Measurements from ENCODE around the gene UBE3B. TPM values are rescaled to one million over a fixed set of nuclear protein-coding genes. Genes with fewer than 3 reads are reported as not detected.
"Not testable (repeated sequence)": the region's sequence is repeated elsewhere in the genome, so short reads cannot be mapped to it uniquely, and the experiment has no call there.

The UBE3B gene
- polyA plus RNA-seq, 1 donor (not counting 4 experiments of a cell fraction or from before 2014, with no cell fraction given): 27.1 TPM

DNA sequence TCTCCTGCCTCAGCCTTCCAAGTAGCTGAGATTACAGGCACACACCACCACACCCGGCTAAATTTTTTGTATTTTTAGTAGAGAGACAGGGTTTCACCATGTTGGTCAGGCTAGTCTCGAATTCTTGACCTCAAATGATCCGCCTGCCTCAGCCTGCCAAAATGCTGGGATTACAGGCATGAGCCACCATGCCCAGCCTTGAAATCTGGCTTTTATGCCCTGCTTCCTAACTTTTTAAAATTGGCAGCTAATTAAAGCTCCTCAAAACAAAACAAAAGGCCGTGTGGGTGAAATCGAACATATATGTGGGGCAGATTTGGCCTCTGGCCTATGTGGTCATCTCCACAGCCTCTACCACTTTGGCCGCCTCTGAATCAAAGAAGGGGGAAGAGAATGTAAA, 38.3 kb upstream of the UBE3B start:
- no peak overlapping the region for H3K4me3 ChIP-seq (ENCODE audit: control insufficient read depth in 2 of 3, extremely low read depth in 1 of 3, insufficient read depth in 2 of 3, low read depth in 1 of 3, low read length in 3 of 3)
- no peak for FAIRE-seq
- H3K4me1 ChIP-seq (ENCODE audit: control insufficient read depth, extremely low read depth, insufficient read depth, low read length): no peaks in the 10 kb centered on the region
- no peaks in the 10 kb centered on the region for H3K79me2 ChIP-seq (ENCODE audit: control insufficient read depth, insufficient read depth, low read length)
- H3K9me3 ChIP-seq (ENCODE audit: control insufficient read depth, low read depth, low read length): no peaks in the 10 kb centered on the region
- H4K20me1 ChIP-seq (ENCODE audit: control insufficient read depth, extremely low read depth, insufficient read depth, low read length): no peaks in the 10 kb centered on the region
- H3K36me3 ChIP-seq (ENCODE audit: control insufficient read depth in 2 of 2, extremely low read depth in 1 of 2, insufficient read depth in 2 of 2, low read length in 2 of 2): no peaks in the 10 kb centered on the region
- TF ChIP-seq EZH2 (IDR thresholded peaks at IDR 0.05; ENCODE audit: low read length) (no peak), CTCF (optimal IDR thresholded peaks at IDR 0.05 in 1 of 3, IDR thresholded peaks at IDR 0.05 in 1 of 3, conservative IDR thresholded peaks at IDR 0.05 in 1 of 3; ENCODE audit: extremely low read depth in 1 of 3, insufficient read depth in 2 of 3, low read length in 3 of 3) (no peak)
- no peaks in the 10 kb centered on the region for H3K9me1 ChIP-seq (ENCODE audit: control insufficient read depth, extremely low read depth, insufficient read depth, low read length)
- dilution Hi-C loops (cut with MboI; ENCODE audit: extremely low pct_ligation_motif_present, low sequenced_read_pairs): no loop called here
- no peak overlapping the region for H3K27ac ChIP-seq (ENCODE audit: control insufficient read depth, insufficient read depth, low read length)
- no peaks in the 10 kb centered on the region for H3K27me3 ChIP-seq (ENCODE audit: control insufficient read depth, extremely low read depth, insufficient read depth, low read length)
- no peak overlapping the region for H2AFZ ChIP-seq (ENCODE audit: control insufficient read depth, low read length)
- no peak for DNase-seq (ENCODE audit: low read depth, low spot score)
- no peak overlapping the region for H3K9ac ChIP-seq (ENCODE audit: control insufficient read depth, extremely low read depth, insufficient read depth, low read length)
- no peak overlapping the region for H3K4me2 ChIP-seq (ENCODE audit: control insufficient read depth, extremely low read depth, insufficient read depth, low read depth, low read length)

- H3K4me2 ChIP-seq (ENCODE audit: control insufficient read depth, extremely low read depth, insufficient read depth, low read depth, low read length); H3K9me3 ChIP-seq (ENCODE audit: control insufficient read depth, low read depth, low read length); H3K27ac ChIP-seq (ENCODE audit: control insufficient read depth, insufficient read depth, low read length); H3K79me2 ChIP-seq (ENCODE audit: control insufficient read depth, insufficient read depth, low read length); H3K4me1 ChIP-seq (ENCODE audit: control insufficient read depth, extremely low read depth, insufficient read depth, low read length); FAIRE-seq; H3K4me3 ChIP-seq (ENCODE audit: control insufficient read depth in 2 of 3, extremely low read depth in 1 of 3, insufficient read depth in 2 of 3, low read depth in 1 of 3, low read length in 3 of 3); H3K9ac ChIP-seq (ENCODE audit: control insufficient read depth, extremely low read depth, insufficient read depth, low read length); H4K20me1 ChIP-seq (ENCODE audit: control insufficient read depth, extremely low read depth, insufficient read depth, low read length); H3K9me1 ChIP-seq (ENCODE audit: control insufficient read depth, extremely low read depth, insufficient read depth, low read length); DNase-seq (ENCODE audit: low read depth, low spot score); H3K27me3 ChIP-seq (ENCODE audit: control insufficient read depth, extremely low read depth, insufficient read depth, low read length); dilution Hi-C loops (cut with MboI; ENCODE audit: extremely low pct_ligation_motif_present, low sequenced_read_pairs); H3K36me3 ChIP-seq (ENCODE audit: control insufficient read depth in 2 of 2, extremely low read depth in 1 of 2, insufficient read depth in 2 of 2, low read length in 2 of 2); H2AFZ ChIP-seq (ENCODE audit: control insufficient read depth, low read length): not testable (repeated sequence)
These were observed 37.5 kb upstream of the UBE3B start for GRCh38 chr12:109439951-109440350.

- H3K4me1 ChIP-seq (ENCODE audit: control insufficient read depth, extremely low read depth, insufficient read depth, low read length): no peaks in the 10 kb centered on the region
- no peak overlapping the region for H3K4me2 ChIP-seq (ENCODE audit: control insufficient read depth, extremely low read depth, insufficient read depth, low read depth, low read length)
- H3K4me3 ChIP-seq (ENCODE audit: control insufficient read depth in 2 of 3, extremely low read depth in 1 of 3, insufficient read depth in 2 of 3, low read depth in 1 of 3, low read length in 3 of 3): no peak overlapping the region
- no peak for TF ChIP-seq EZH2 (IDR thresholded peaks at IDR 0.05; ENCODE audit: low read length)
- no peak for TF ChIP-seq CTCF (optimal IDR thresholded peaks at IDR 0.05 in 1 of 3, IDR thresholded peaks at IDR 0.05 in 1 of 3, conservative IDR thresholded peaks at IDR 0.05 in 1 of 3; ENCODE audit: extremely low read depth in 1 of 3, insufficient read depth in 2 of 3, low read length in 3 of 3)
- H3K27me3 ChIP-seq (ENCODE audit: control insufficient read depth, extremely low read depth, insufficient read depth, low read length): no peaks in the 10 kb centered on the region
- no peak overlapping the region for H3K9ac ChIP-seq (ENCODE audit: control insufficient read depth, extremely low read depth, insufficient read depth, low read length)
- H3K27ac ChIP-seq (ENCODE audit: control insufficient read depth, insufficient read depth, low read length): no peak overlapping the region
- dilution Hi-C loops (cut with MboI; ENCODE audit: extremely low pct_ligation_motif_present, low sequenced_read_pairs): no loop called here
- DNase-seq (ENCODE audit: low read depth, low spot score): no peak
- H3K9me3 ChIP-seq (ENCODE audit: control insufficient read depth, low read depth, low read length): no peaks in the 10 kb centered on the region
- H3K36me3 ChIP-seq (ENCODE audit: control insufficient read depth in 2 of 2, extremely low read depth in 1 of 2, insufficient read depth in 2 of 2, low read length in 2 of 2): peaks cover 0 to 3% of the 10 kb centered on the region in 2 experiments
- H3K9me1 ChIP-seq (ENCODE audit: control insufficient read depth, extremely low read depth, insufficient read depth, low read length): no peaks in the 10 kb centered on the region
- H3K79me2 ChIP-seq (ENCODE audit: control insufficient read depth, insufficient read depth, low read length): no peaks in the 10 kb centered on the region
- no peaks in the 10 kb centered on the region for H4K20me1 ChIP-seq (ENCODE audit: control insufficient read depth, extremely low read depth, insufficient read depth, low read length)
- FAIRE-seq: no peak
- no peak overlapping the region for H2AFZ ChIP-seq (ENCODE audit: control insufficient read depth, low read length)
These were observed 36.5 kb upstream of the UBE3B start for GRCh38 chr12:109440851-109441490.
